Hepatocyte (in vitro differentiated cells): ENCODE results near the gene ANO3. TPM values are rescaled to one million over a fixed set of nuclear protein-coding genes. Genes with fewer than 3 reads are reported as not detected.

Source experiments
- DNase-seq: peaks from one replicate; pipeline ENCODE4 v3.0.0-alpha.2; 2016; ENCODE audit warnings: low spot score
- H2AFZ ChIP-seq: fragments of 200-600 bp; sonication (generic); 2 replicates; pipeline ENCODE4 v1.6.0; 2016; ENCODE audit warnings: antibody characterized with exemption, mild to moderate bottlenecking
- H3K27ac ChIP-seq: fragments of 200-600 bp; sonication (generic); 2 replicates; pipeline ENCODE4 v1.5.1; 2016; ENCODE audit warnings: mild to moderate bottlenecking
- H3K27me3 ChIP-seq: fragments of 200-600 bp; sonication (generic); 2 replicates; pipeline ENCODE4 v1.6.1; 2016
- H3K36me3 ChIP-seq: fragments of 200-600 bp; sonication (generic); replicated peaks from 2 replicates; pipeline ENCODE4 v1.5.1; 2016; ENCODE audit warnings: low read depth; ENCODE audit not compliant: insufficient read depth
- H3K4me1 ChIP-seq: fragments of 200-600 bp; sonication (generic); 2 replicates; pipeline ENCODE4 v1.5.1; 2016; ENCODE audit warnings: mild to moderate bottlenecking, moderate library complexity; ENCODE audit not compliant: insufficient read depth
- H3K4me2 ChIP-seq: fragments of 200-600 bp; sonication (generic); 2 replicates; pipeline ENCODE4 v1.6.0; 2016
- H3K4me3 ChIP-seq: fragments of 200-600 bp; sonication (generic); 2 replicates; pipeline ENCODE4 v1.5.1; 2016; ENCODE audit warnings: mild to moderate bottlenecking
- H3K79me2 ChIP-seq: fragments of 200-600 bp; sonication (generic); 2 replicates; pipeline ENCODE4 v1.6.0; 2017; ENCODE audit warnings: mild to moderate bottlenecking
- H3K9me2 ChIP-seq: fragments of 200-600 bp; sonication (generic); replicated peaks from 2 replicates; pipeline ENCODE4 v1.6.0; 2017; ENCODE audit warnings: mild to moderate bottlenecking; ENCODE audit not compliant: insufficient read depth
- H3K9me3 ChIP-seq: fragments of 200-600 bp; sonication (generic); 2 replicates; pipeline ENCODE4 v1.5.1; 2016; ENCODE audit warnings: low read depth, mild to moderate bottlenecking
- H4K20me1 ChIP-seq: fragments of 200-600 bp; sonication (generic); 2 replicates; pipeline ENCODE4 v1.6.0; 2016; ENCODE audit warnings: mild to moderate bottlenecking; ENCODE audit not compliant: insufficient read depth, poor library complexity, severe bottlenecking
- CTCF ChIP-seq: fragments of 200-600 bp; sonication (generic); IDR thresholded peaks from 2 replicates; pipeline ENCODE4 v1.5.1; 2016; ENCODE audit warnings: antibody characterized with exemption, mild to moderate bottlenecking; ENCODE audit not compliant: poor library complexity
- EZH2 ChIP-seq: fragments of 200-600 bp; sonication (generic); IDR thresholded peaks from 2 replicates; pipeline ENCODE4 v1.6.1; 2016; ENCODE audit warnings: antibody characterized with exemption, mild to moderate bottlenecking, borderline replicate concordance
- EZH2phosphoT487 ChIP-seq: fragments of 200-600 bp; sonication (generic); IDR thresholded peaks from one replicate; pipeline ENCODE4 v1.6.1; 2018; ENCODE audit warnings: antibody characterized with exemption, mild to moderate bottlenecking, low read depth, moderate library complexity; ENCODE audit not compliant: unreplicated experiment, severe bottlenecking
- WGBS: methylation state at CpG from one replicate; pipeline ENCODE4 v1.1.6; 2016; ENCODE audit warnings: low lambda C conversion rate; ENCODE audit errors: missing lambda C conversion rate; 5-methylcytosine and 5-hydroxymethylcytosine counted together
- polyA plus RNA-seq: library from polyadenylated mRNA; unstranded; fragments of >200 nt; fragmentation: Nextera tagmentation; extraction: Ambion mirVana; gene quantifications from 2 replicates; pipeline ENCODE4 v1.2.1, GENCODE V29; 2016
- total RNA-seq: library from RNA; depleted of rRNA; stranded (reverse); fragments of >200 nt; gene quantifications from 2 replicates; pipeline ENCODE4 v1.2.3, GENCODE V29; 2014

The ANO3 gene
- total and polyA plus RNA-seq, 2 experiments from 2014 or later = 0.17 TPM; not detected in 1

GRCh38 chr11:26483108-26483507 lies 151.2 kb downstream of the ANO3 start:
- no peaks in the 10 kb centered on the region for H3K4me1 ChIP-seq

GRCh38 chr11:26490546-26490945 lies 158.6 kb downstream of the ANO3 start:
- DNase-seq = no peak
- Histone ChIP-seq H3K9me2 (no peaks in the 10 kb centered on the region), H4K20me1 (no peaks in the 10 kb centered on the region), H3K27me3 (no peaks in the 10 kb centered on the region), H3K36me3 (no peaks in the 10 kb centered on the region), H3K4me2 (no peak overlapping the region), H2AFZ (no peak overlapping the region), H3K9me3 (no peaks in the 10 kb centered on the region), H3K79me2 (no peaks in the 10 kb centered on the region), H3K4me1 (no peaks in the 10 kb centered on the region), H3K4me3 (no peak overlapping the region), H3K27ac (no peak overlapping the region)
- WGBS = 91% methylated on average over 6 of the region's 6 CpGs
- TF ChIP-seq EZH2 (no peak), CTCF (no peak), EZH2phosphoT487 (no peak)

More at GRCh38 chr11:26483108-26483507, 151.2 kb downstream of the ANO3 start:
- H3K9me2 ChIP-seq = no peaks in the 10 kb centered on the region
- H3K79me2 ChIP-seq = no peaks in the 10 kb centered on the region
- no peak overlapping the region for H2AFZ ChIP-seq
- TF ChIP-seq EZH2 (no peak), CTCF (no peak), EZH2phosphoT487 (no peak)
- no peaks in the 10 kb centered on the region for H4K20me1 ChIP-seq
- 81% methylated on average over 2 of the region's 2 CpGs for whole genome bisulfite sequencing
- no peak overlapping the region for H3K27ac ChIP-seq
- H3K9me3 ChIP-seq = no peaks in the 10 kb centered on the region
- DNase-seq = no peak
- H3K27me3 ChIP-seq = no peaks in the 10 kb centered on the region
- no peak overlapping the region for H3K4me2 ChIP-seq
- H3K36me3 ChIP-seq = no peaks in the 10 kb centered on the region
- no peak overlapping the region for H3K4me3 ChIP-seq

DNA sequence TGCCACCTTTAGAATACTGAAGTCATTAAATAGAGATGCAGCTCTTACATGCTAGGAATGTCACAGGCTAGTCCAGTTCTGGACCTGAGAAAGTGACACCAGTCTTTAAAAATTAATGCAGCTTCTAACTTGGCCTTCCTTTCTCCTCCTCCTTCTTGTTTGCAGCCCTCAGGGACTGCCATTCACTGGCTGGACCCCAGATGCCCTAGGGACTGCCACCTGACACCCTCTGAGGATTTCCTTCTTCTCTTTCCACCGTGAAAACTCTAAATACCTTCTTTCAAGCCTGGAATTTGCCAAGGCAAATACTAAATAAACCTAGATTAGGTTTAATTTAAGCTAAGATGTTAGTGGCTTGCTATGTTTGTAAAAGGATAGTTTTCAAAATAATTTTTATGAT lies 161.7 kb downstream of the ANO3 start:
- no peak for TF ChIP-seq EZH2
- no peak for TF ChIP-seq CTCF
- no peak for TF ChIP-seq EZH2phosphoT487
- 27% methylated on average over 1 of the region's 1 CpG for WGBS

GRCh38 chr11:26507229-26507628 lies 175.3 kb downstream of the ANO3 start:
- no peaks in the 10 kb centered on the region for H3K36me3 ChIP-seq
- H3K4me3 ChIP-seq = no peak overlapping the region
- no peaks in the 10 kb centered on the region for H3K9me3 ChIP-seq
- no peak overlapping the region for H3K4me2 ChIP-seq
- DNase-seq = no peak
- no peaks in the 10 kb centered on the region for H3K27me3 ChIP-seq
- no peaks in the 10 kb centered on the region for H3K4me1 ChIP-seq
- no peak overlapping the region for H2AFZ ChIP-seq
- no peak overlapping the region for H3K27ac ChIP-seq
- 52% methylated on average over 1 of the region's 1 CpG for WGBS
- TF ChIP-seq EZH2 (no peak), EZH2phosphoT487 (no peak)
- H3K9me2 ChIP-seq = no peaks in the 10 kb centered on the region
- no peaks in the 10 kb centered on the region for H3K79me2 ChIP-seq
- H4K20me1 ChIP-seq = no peaks in the 10 kb centered on the region

More for the DNA sequence above, 161.7 kb downstream of the ANO3 start:
- Histone ChIP-seq H3K9me3 (no peaks in the 10 kb centered on the region), H3K9me2 (no peaks in the 10 kb centered on the region), H2AFZ (no peak overlapping the region), H4K20me1 (no peaks in the 10 kb centered on the region), H3K79me2 (no peaks in the 10 kb centered on the region), H3K4me1 (no peaks in the 10 kb centered on the region), H3K27me3 (no peaks in the 10 kb centered on the region), H3K36me3 (no peaks in the 10 kb centered on the region), H3K4me2 (no peak overlapping the region), H3K27ac (no peak overlapping the region), H3K4me3 (no peak overlapping the region)
- no peak for DNase-seq
